ENCODE results near the gene AQP10. TPM values are rescaled to one million over a fixed set of nuclear protein-coding genes. Genes with fewer than 3 reads are reported as not detected.
A peak's percentile ranks its signal among the peaks of the same experiment; 100 is the strongest.
"Not testable (repeated sequence)": the region's sequence is repeated elsewhere in the genome, so short reads cannot be mapped to it uniquely, and the experiment has no call there.

AQP10 gene
- under 1 TPM in 1 of 2 experiments, not detected in 1; 0.14 TPM for total RNA-seq

- intact Hi-C loops (cut with micrococcal nuclease): no loop called here
- ATAC-seq (no peak), DNase-seq (no peak)
- Mint-ChIP-seq H3K4me1 (ENCODE audit: low read depth) (peaks cover 7% of the 10 kb centered on the region), H3K27me3 (no peaks in the 10 kb centered on the region), H3K27ac (no peak within 1 kb of the TSS), H3K9me3 (peaks cover 4% of the 10 kb centered on the region), H3K4me3 (no peak within 1 kb of the TSS), H3K36me3 (ENCODE audit: low read depth) (no peaks in the 10 kb centered on the region)
- ChIA-PET CTCF (interaction anchor here (1.9 kb wide), 1 partner anchor 14 kb away, joined by 7 read pairs; no protein-coding TSS in a partner anchor), POLR2A (no interaction called here)
- TF ChIP-seq CTCF (IDR thresholded peaks at IDR 0.05): no peak
These were observed at the start of gene AQP10 for GRCh38 chr1:154320882-154321608. Gene AQP10, plus strand, starts transcription at chr1:154321093. Its CDS starts 63 bp downstream, at chr1:154321156.

- ATAC-seq: peak; percentile 92
- ChIA-PET CTCF (interaction anchor here (0.6 to 4.3 kb wide), 27 partner anchors 9 to 294 kb away, joined by 3 to 38 read pairs (median 5); partner anchors contain the start of genes RPS27, TPM3 and UBAP2L), POLR2A (interaction anchor here (0.5 to 2.6 kb wide), 14 partner anchors 9 to 327 kb away, joined by 3 to 9 read pairs (median 4); a partner anchor contains a TSS)
- Mint-ChIP-seq H3K9me3 (no peaks in the 10 kb centered on the region), H3K4me3 (peak within 1 kb of the TSS; percentile 99), H3K27ac (peak within 1 kb of the TSS; percentile 99), H3K27me3 (no peaks in the 10 kb centered on the region), H3K4me1 (ENCODE audit: low read depth) (peaks cover 47% of the 10 kb centered on the region), H3K36me3 (ENCODE audit: low read depth) (peaks cover 66% of the 10 kb centered on the region)
- intact Hi-C loops (cut with micrococcal nuclease): loop anchor here (5.0 kb wide), 2 partner anchors 50 to 75 kb away; partner anchors contain the start of gene UBAP2L
- TF ChIP-seq CTCF (IDR thresholded peaks at IDR 0.05): peak; percentile 85
- DNase-seq: peak; percentile 100
These were observed 48.5 kb upstream of the AQP10 start, which contains the start of gene HAX1 for GRCh38 chr1:154272217-154272998. Gene HAX1, plus strand, starts transcription at chr1:154272629. Its CDS starts 95 bp downstream, at chr1:154272724.

GRCh38 chr1:154272999-154273563, 47.8 kb upstream of the AQP10 start:
- ChIA-PET POLR2A (interaction anchor here (0.5 to 2.6 kb wide), 7 partner anchors 9 to 364 kb away, joined by 3 to 9 read pairs (median 4); no protein-coding TSS in a partner anchor), CTCF (interaction anchor here (0.6 to 4.3 kb wide), 9 partner anchors 51 to 295 kb away, joined by 3 to 37 read pairs (median 3); partner anchors contain the start of gene RAB13)
- Mint-ChIP-seq H3K9me3 (no peaks in the 10 kb centered on the region), H3K36me3 (ENCODE audit: low read depth) (peaks cover 68% of the 10 kb centered on the region), H3K4me1 (ENCODE audit: low read depth) (peaks cover 47% of the 10 kb centered on the region), H3K27me3 (no peaks in the 10 kb centered on the region), H3K4me3 (peak overlapping the region; percentile 99), H3K27ac (peak overlapping the region; percentile 99)
- no peak for DNase-seq
- intact Hi-C loops (cut with micrococcal nuclease): loop anchor here (5.0 kb wide), 2 partner anchors 51 to 76 kb away; partner anchors contain the start of gene UBAP2L
- no peak for ATAC-seq
- TF ChIP-seq CTCF (IDR thresholded peaks at IDR 0.05): no peak

GRCh38 chr1:154276797-154277196, 44.1 kb upstream of the AQP10 start:
- Mint-ChIP-seq H3K27me3 (no peaks in the 10 kb centered on the region), H3K9me3 (no peaks in the 10 kb centered on the region), H3K4me1 (ENCODE audit: low read depth) (peaks cover 26% of the 10 kb centered on the region), H3K36me3 (ENCODE audit: low read depth) (peaks cover 39% of the 10 kb centered on the region), H3K27ac (no peak overlapping the region), H3K4me3 (no peak overlapping the region)
- DNase-seq (peak; percentile 49), ATAC-seq (no peak)
- POLR2A ChIA-PET: interaction anchor here (0.6 to 0.7 kb wide), 3 partner anchors 13 to 145 kb away, joined by 3 read pairs; partner anchors contain the start of gene ATP8B2
- intact Hi-C loops (cut with micrococcal nuclease): no loop called here
- CTCF ChIA-PET: interaction anchor here (0.8 to 3.5 kb wide), 18 partner anchors 9 to 203 kb away, joined by 3 to 45 read pairs (median 3); partner anchors contain the start of gene ATP8B2
- peak; percentile 49 for TF ChIP-seq CTCF (IDR thresholded peaks at IDR 0.05)

GRCh38 chr1:154287591-154287990, 33.3 kb upstream of the AQP10 start:
- H3K27ac Mint-ChIP-seq; H3K36me3 Mint-ChIP-seq (ENCODE audit: low read depth); H3K4me1 Mint-ChIP-seq (ENCODE audit: low read depth); H3K27me3 Mint-ChIP-seq; ATAC-seq; H3K4me3 Mint-ChIP-seq; DNase-seq; H3K9me3 Mint-ChIP-seq; POLR2A ChIA-PET; intact Hi-C loops (cut with micrococcal nuclease); CTCF ChIA-PET: not testable (repeated sequence)

All from activated CD8-positive, alpha-beta T cell treated with anti-CD3 and anti-CD28 coated beads for 36 hours (primary cell).